NCI-H2107 (cell line): ENCODE data around the gene ATP2C1.
A peak's percentile ranks its signal among the peaks of the same experiment; 100 is the strongest.
"Not testable (repeated sequence)": the region's sequence is repeated elsewhere in the genome, so short reads cannot be mapped to it uniquely, and the experiment has no call there.

Experiments
- DNase-seq: peaks from one replicate; lab custom pipeline; 2025; lab: John Stamatoyannopoulos, UW

Gene ATP2C1

DNA sequence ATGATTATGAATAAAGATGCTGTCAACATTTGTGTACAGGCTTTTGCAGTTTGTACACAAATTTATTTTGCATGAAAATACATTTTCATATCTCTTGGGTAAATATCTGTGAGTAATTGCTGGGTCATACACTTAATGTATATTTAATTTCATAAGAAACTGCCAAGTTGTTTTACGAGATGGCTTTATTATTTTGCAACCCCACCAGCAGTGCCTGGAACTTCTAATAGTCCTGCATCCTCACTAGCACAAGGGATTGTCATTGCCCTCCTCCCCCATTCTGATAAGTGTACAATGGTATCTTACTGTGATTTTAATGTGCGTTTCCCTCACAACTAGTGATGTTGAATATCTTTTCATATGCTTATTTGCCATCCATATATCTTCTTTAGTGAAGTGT lies 87.6 kb downstream of the ATP2C1 start:
- no peak for DNase-seq

DNA sequence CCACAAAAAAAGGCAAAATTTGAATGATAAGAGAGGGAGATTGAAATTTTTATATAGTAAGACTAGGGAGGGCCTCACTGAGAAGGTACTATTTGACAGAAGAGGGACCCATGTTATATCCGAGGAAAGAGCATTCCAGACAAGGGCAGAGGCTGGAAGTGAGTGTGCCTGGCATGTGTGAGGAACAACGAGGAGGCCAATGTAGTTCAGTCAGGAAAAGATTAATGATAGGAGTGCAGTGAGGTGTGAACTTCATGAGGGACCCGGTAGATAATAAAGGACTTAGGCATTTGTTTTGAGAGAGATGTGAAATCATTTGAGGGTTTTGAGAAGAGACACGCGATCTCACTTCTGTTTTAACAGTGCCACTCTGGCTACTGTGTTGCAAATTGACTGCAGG lies 96.4 kb downstream of the ATP2C1 start:
- no peak for DNase-seq

DNA sequence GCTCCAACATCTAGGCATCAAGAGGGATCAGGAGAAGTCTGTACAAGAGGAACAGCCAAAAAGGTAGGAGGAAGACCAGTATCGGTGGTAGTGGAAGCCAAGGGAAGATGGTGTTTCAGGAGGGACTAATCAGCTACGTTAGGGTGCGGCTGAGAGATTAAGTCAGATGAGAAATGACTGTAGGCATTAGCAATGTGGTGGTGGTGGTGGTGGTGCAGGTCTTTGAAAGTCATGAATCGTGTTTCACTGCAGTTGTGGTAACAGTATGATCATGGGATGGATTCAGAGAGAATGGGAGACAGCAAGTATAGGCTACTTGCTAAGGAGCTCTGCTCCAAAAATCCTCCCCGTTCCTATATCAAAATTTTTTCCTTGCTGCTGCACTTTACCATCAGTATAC lies 97.2 kb downstream of the ATP2C1 start:
- no peak for DNase-seq

DNA sequence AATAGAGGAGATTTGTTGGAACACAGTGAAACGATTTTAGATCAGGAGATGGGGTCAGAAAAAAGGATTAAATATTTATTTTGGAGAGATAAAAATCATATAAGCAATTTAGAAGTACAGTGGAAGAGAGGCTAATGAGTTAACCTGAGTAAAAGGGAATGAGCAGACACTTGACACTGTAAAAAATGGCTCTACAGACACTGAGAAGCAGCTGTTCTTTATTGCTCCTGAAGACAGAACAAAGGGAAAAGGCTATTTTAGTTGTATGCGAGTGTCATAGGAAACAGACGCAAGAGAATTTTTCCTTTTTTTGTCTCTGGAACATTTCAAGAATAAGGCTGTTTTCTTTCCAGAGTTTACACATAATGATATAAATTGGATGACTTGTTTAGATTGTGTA lies 98.5 kb downstream of the ATP2C1 start:
- no peak for DNase-seq

DNA sequence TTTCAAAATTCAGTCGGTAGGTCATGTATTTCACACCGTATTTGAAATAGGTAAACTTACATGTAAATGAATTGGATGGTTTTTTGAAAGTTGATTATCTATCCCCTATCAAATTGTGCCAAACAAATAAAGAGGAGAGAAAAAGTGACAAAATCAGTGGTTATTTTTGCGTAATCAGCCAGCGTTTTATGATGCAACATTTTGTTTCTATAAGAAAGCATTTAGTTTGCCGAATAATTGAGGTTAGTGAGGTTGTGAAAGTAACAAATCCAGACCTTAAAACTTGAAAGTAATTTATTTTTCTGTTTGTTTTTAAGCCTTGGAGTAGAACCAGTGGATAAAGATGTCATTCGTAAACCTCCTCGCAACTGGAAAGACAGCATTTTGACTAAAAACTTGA lies 103.4 kb downstream of the ATP2C1 start:
- DNase-seq: no peak

DNA sequence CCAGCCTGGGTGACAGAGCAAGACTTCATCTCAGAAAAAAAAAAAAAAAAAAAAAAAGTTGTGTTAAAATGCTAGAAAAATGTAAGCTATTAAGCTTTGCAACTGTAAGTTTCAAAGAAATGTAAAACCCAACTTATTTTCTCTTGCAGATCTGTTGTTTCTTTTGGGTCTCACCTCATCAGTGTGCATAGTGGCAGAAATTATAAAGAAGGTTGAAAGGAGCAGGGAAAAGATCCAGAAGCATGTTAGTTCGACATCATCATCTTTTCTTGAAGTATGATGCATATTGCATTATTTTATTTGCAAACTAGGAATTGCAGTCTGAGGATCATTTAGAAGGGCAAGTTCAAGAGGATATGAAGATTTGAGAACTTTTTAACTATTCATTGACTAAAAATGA lies 107.2 kb downstream of the ATP2C1 start:
- DNase-seq: no peak

DNA sequence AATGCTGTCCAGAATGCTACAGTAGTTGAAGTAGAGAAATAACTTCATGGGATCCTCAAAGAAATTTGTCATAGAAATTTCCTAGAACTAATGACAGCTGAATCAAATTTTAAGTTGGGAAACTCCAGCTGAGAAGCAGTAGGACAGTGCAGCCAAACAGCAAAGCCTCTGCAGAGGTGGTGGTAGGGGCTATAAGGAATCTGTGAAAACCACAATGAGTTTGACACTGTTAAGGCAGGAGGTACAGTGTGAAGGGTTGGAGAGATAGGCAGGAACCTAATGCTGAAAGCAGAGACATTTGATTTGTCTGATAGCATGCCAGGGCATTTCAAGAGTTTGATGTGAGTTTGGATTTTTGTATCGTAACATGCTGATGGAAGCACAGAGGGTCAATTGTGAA lies 110.7 kb downstream of the ATP2C1 start:
- no peak for DNase-seq

DNA sequence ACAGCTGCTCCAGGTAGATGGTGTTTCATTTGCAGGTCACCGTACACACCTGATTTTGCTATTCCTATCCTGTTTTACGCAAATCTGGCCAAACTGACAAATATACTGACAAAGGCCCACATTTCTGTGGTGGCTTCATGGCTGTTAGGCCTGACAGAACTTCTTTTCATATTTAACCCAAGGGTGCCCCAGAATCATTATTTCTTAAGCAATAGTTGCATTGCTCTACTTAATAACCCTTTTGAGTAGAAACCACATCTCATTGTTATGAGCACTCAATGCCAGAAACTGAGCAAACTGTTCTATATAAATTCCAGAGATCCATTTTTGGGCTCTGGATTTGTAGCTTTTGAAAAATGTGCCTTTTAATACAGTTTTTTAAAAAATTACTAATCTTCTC lies 113.4 kb downstream of the ATP2C1 start:
- no peak for DNase-seq

- DNase-seq: no peak
These were observed 113.9 kb downstream of the ATP2C1 start for GRCh38 chr3:131007782-131008181.

- DNase-seq: no peak
These were observed 114.4 kb downstream of the ATP2C1 start for GRCh38 chr3:131008326-131008725.

GRCh38 chr3:131009698-131010097 lies 115.8 kb downstream of the ATP2C1 start:
- no peak for DNase-seq

- no peak for DNase-seq
These were observed 125.1 kb downstream of the ATP2C1 start for GRCh38 chr3:131018970-131019369.

GRCh38 chr3:131020122-131020693 lies 126.3 kb downstream of the ATP2C1 start:
- DNase-seq: no peak

GRCh38 chr3:131025539-131025938 lies 131.7 kb downstream of the ATP2C1 start:
- DNase-seq: no peak

DNA sequence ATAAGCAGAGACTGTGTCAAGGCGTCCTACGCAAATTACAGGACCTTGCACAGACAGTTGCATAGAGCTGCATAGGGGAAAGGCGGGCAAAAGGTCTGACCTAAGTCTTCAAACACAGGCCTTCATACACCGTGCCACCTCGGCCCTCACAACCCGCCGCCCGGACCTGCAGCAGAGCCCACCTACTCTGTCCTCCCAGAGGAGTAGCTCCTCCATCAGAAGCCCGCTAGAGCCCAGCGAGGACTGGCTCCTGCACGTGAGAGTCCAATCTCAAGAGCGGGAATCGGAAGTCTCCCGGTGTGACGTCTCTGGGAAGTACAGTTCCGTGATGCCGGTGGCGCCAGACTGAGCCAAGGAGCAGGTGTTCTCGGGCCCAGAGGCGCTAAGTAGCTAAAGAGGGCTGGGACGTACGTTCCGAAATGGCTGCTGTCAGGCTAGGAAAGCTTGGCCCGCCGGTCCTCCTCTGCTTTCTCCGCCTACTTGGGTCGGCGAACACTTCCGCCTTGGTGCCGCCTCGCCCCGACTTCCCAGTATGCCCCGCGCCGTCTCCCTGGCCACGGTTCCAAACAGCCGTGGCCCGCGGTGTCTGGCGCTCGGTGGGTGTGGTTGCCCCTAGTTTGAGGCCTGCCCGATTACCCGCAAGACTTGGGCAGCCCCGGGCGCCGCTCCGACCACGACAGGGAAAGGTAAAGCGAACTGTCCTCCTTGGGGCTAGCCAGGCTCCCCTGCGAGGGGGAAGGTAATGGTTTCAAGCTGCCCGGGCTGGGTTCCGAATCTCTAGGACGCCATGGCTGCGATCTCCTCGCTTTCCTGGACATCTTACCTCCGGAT lies 132.7 kb downstream of the ATP2C1 start, which contains the start of the genes ASTE1 and NEK11:
Gene ASTE1 (minus strand): TSS at position 505 of the 831 bp plus-strand sequence. CDS start 1,519 bp downstream, outside the sequence.
Gene NEK11 (plus strand): TSS at position 557 of the 831 bp plus-strand sequence. CDS start 2,832 bp downstream, outside the sequence.
- peak; percentile 89 for DNase-seq

DNA sequence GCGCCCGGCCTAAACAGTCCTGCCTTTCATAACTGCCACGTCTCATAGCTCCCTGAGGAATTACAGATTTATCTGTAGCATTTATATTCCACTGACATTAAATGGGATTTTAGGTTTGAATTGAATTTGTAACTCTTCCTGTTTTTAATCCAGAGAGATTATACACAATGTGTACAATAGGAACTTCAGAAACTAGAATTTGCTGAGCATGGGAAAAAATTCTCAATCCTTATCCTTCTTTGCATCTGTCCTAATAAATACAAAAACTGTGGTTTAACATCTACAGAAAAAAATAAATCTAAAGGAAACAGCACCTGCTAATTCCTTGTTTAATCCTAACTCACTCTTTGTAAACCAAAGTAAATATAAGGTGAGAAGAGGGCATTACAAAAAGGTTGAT lies 135.0 kb downstream of the ATP2C1 start:
- no peak for DNase-seq

- DNase-seq: no peak
These were observed 137.8 kb downstream of the ATP2C1 start for GRCh38 chr3:131031660-131032059.

DNA sequence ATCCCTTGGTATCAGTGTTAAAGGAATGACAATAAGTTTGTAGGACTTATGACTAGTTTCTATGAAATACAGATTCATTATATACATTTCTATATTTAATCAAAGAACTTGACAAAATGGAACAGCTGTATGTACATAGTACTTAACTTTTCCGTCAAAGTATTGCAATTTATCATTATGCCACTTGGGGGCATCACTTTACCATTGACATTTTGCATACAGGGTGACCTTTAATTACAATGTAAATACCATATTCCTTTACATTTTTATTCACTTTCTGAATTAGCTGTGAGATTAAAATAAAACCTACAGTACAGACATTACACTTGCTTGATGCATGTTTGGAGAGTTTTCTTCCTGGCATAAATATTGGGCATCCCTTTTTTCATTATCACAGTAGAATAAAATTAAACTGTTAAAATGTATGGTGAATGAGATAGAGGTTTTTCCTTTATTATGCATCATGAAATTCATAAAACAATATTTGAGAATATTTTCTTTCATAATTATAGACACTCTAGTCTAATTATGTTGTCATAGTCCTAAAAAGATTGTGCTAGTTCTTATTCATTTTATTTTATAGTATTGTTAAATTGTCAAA lies 139.7 kb downstream of the ATP2C1 start:
- DNase-seq: no peak

DNA sequence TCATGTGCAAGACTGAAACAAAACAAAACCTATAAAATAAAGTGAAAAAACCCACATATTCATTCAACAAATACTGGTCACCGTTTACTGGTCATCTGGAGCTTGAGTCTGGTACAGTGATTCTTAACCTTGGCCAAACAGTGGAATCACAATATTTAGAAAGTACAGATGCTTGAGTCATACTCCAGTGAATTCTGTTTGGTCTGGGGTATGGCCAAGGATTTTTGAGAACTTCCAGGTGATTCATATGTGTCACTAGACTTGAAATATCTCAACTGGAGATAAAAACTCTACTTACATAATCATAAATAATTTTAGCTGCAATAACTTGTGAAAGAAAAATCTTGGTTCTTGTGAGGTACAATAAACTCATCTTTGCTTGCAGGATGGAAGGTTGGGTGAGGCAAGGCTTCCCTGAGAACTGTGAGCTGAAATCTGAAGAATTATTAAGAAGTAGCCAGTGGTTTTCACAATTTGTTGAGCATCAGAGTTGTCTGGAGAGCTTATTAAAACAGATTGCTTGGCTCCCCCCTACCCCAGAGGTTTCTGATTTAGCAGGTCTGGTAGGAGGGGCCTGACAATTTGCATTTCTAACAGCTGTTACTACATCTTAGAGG lies 142.4 kb downstream of the ATP2C1 start:
- DNase-seq: no peak

DNA sequence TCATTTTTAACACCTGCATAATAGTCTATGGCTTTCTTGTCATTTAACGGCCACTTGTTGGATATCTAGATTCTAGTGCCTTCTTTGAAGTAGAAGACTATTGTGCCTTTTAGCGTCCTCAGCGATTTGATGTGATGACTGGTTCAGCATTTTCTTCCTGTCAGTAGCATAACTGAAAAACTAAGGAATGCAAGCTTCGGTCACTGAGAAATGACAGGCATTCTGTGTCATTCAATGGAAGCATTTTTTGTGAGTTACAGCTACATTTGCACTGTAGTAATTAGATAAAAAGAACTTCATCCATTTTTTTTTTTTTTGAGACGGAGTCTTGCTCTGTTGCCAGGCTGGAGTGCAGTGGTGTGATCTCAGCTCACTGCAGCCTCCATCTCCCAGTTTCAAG lies 143.1 kb downstream of the ATP2C1 start:
- DNase-seq: no peak

DNA sequence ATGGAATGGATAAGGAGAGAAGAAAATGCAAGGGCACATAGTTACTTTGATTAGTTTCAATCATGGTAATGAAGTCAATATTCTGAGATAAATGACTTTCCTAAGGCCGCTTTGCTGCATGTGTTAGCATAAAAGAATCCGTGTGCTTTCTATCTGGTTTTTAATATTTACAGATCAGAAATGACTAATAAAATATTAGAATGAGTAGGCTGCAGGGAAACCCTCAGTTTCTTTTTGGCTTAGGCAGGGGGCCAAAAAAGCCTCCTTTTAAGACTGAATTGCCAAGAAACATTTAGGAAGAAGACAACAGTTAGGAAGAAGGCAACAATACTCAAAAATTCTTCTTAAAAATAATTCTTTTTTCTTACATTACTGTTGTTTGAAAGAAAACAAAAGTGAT lies 144.4 kb downstream of the ATP2C1 start:
- DNase-seq: no peak

DNA sequence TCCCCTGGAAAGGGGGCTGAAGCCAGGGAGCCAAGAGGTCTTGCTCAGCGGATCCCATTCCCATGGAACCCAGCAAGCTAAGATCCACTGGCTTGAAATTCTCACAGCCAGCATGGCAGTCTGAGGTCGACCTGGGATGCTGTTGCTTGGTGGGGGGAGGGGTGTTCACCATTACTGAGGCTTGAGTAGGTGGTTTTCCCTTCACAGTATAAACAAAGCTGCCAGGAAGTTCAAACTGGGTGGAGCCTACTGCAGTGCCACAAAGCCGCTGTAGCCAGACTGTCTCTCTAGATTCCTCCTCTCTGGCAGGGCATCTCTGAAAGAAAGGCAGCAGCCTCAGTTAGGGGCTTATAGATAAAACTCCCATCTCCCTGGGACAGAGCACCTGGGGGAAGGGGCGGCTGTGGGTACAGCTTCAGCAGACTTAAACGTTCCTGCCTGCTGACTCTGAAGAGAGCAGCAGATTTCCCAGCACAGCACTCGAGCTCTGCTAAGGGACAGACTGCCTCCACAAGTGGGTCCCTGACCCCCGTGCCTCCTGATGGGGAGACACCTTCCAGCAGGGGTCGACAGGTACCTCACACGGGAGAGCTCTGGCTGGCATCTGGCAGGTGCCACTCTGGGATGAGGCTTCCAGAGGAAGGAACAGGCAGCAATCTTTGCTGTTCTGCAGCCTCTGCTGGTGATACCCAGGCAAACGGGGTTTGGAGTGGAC lies 148.5 kb downstream of the ATP2C1 start:
- not testable (repeated sequence) for DNase-seq
